ENCODE measurements around the gene NOTO.

DNA sequence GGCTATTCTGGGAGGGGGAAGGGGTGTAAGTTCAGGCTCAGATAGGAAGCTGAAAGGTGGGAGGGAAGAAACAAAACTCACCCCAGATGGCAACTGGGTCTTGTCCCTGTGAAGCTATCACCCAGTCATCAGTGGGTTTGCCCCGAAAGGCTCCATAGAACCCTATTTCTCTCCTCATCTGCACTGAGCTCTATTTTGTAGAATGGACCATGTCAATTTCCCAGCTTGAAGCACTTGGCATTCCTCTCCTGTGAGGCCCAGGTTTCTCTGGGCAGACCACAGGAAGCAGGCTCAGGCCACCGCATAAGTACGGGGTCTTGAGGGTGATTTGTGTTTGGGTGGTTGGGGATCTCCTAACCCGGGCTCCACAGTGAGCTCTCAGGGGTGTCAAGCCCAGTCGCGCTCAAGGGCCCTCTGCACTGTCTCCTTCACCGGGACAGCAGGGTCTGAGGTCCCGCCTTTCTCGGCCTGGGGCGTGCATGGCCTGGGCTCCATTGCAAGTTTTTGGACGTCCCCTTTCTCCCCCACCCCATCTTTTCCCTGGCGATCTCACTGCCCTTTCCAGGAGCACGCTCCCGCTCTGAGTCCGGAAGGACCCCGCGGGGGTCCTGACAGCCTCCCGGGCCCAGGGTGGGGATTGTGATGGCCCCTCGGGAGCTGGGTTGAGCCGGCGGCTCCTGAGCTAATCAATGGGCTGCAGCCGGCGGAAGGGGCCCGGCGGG, 27.3 kb upstream of the NOTO start:
- TF ChIP-seq POLR2A (IDR thresholded peaks at IDR 0.05; ENCODE audit: low read length) (no peak), GATA1 (IDR thresholded peaks at IDR 0.05; ENCODE audit: low read depth, low read length) (no peak)
